ENCODE results near the gene FSCN2.

The FSCN2 gene

DNA sequence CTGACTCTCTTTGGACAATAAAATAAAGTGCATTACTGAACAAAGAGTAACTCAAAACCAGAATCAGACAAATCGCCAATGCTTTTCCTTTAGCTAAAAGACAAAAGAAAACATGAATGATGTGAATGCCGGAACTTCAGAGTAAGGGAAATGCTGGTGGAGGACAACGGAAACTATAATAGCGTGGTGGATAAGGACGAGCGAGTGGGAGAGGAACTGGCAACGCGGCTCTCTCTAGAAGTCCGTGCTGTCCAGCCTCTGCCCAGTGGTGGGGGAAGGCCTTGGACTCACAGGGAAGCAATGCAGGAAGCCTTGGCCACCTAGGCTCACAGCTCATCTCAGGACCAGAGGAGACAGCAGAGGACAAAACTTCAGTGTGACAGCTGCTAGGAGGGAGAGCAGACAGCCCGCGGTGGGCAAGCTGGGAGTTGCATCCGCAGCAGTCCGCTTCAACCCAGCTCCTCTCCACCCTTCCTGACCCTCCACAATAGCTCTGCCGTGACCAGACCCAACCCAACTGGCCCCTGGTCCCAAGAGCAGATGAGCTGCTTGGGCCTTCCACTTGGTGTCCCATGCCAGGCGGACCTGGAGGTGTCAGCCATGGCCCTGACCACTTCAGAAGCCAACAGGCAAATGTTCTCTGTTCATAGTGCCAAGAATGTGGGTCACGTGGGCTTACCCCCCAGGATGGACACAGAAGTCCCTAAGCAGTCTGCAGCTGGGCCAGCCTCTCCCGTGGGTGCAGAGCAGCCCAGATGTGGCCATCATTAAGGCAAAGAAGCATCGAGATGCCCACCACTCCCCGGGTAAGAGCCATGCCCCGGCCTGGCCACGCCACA is 29.3 kb downstream of the FSCN2 start:
- Histone ChIP-seq H4K20me1 (ENCODE audit: insufficient read depth, low read length) (no peaks in the 10 kb centered on the region), H3K79me2 (ENCODE audit: low read length) (no peaks in the 10 kb centered on the region), H3K9ac (ENCODE audit: low read length) (no peak overlapping the region), H3K27me3 (replicated peaks; ENCODE audit: insufficient read depth, low read length) (no peaks in the 10 kb centered on the region), H3K9me2 (replicated peaks; ENCODE audit: insufficient read depth, low read length) (no peaks in the 10 kb centered on the region), H3K4me1 (ENCODE audit: low read length) (peaks cover 10% of the 10 kb centered on the region; the same call in 1 of the 2 replicates), H3K36me3 (replicated peaks; ENCODE audit: insufficient read depth, low read length) (no peaks in the 10 kb centered on the region), H3K9me3 (replicated peaks; ENCODE audit: insufficient read depth, low read length) (no peaks in the 10 kb centered on the region), H3K4me2 (ENCODE audit: low read depth, low read length) (no peak overlapping the region), H3K4me3 (ENCODE audit: low read length) (no peak overlapping the region), H3F3A (ENCODE audit: insufficient read depth, low read length) (peaks cover 20% of the 10 kb centered on the region), H2AFZ (ENCODE audit: low read length) (no peak overlapping the region), H3K27ac (ENCODE audit: low read length) (no peak overlapping the region)
- no peak for DNase-seq
- TF ChIP-seq EZH2phosphoT487 (IDR thresholded peaks at IDR 0.05; ENCODE audit: low read length) = no peak
- no peak for TF ChIP-seq CTCF (IDR thresholded peaks at IDR 0.05; ENCODE audit: low read length)
- no peak for TF ChIP-seq EZH2 (optimal IDR thresholded peaks at IDR 0.05; ENCODE audit: low read depth, low read length)

DNA sequence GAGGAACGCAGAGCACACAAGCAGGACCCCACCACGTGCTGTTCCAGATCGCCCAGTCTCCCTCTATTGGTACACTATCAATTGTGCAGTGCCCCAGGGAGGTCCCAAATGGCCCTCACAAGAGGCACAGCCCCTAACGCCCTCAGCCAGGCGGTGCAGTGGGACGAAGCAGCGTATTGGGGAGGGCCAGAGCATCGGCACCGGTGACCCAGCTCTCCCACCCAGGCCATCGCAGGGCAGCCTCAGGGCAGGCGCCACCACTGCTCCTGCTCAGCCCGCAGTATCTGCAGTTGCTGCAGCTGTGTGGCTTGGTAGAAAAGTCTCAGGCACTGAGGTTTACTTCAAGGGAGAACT is 29.9 kb downstream of the FSCN2 start:
- Histone ChIP-seq H2AFZ (ENCODE audit: low read length) (no peak overlapping the region), H3K9ac (ENCODE audit: low read length) (no peak overlapping the region), H3K36me3 (replicated peaks; ENCODE audit: insufficient read depth, low read length) (no peaks in the 10 kb centered on the region), H3K9me3 (replicated peaks; ENCODE audit: insufficient read depth, low read length) (no peaks in the 10 kb centered on the region), H3K9me2 (replicated peaks; ENCODE audit: insufficient read depth, low read length) (no peaks in the 10 kb centered on the region), H3K4me3 (ENCODE audit: low read length) (no peak overlapping the region), H3K4me1 (ENCODE audit: low read length) (peaks cover 10% of the 10 kb centered on the region; the same call in 1 of the 2 replicates), H4K20me1 (ENCODE audit: insufficient read depth, low read length) (no peaks in the 10 kb centered on the region), H3K27me3 (replicated peaks; ENCODE audit: insufficient read depth, low read length) (no peaks in the 10 kb centered on the region), H3F3A (ENCODE audit: insufficient read depth, low read length) (peaks cover 14% of the 10 kb centered on the region), H3K27ac (ENCODE audit: low read length) (no peak overlapping the region), H3K4me2 (ENCODE audit: low read depth, low read length) (no peak overlapping the region), H3K79me2 (ENCODE audit: low read length) (no peaks in the 10 kb centered on the region)
- no peak for DNase-seq
- TF ChIP-seq CTCF (IDR thresholded peaks at IDR 0.05; ENCODE audit: low read length) (no peak), EZH2 (optimal IDR thresholded peaks at IDR 0.05; ENCODE audit: low read depth, low read length) (no peak), EZH2phosphoT487 (IDR thresholded peaks at IDR 0.05; ENCODE audit: low read length) (no peak)

- Histone ChIP-seq H3K4me3 (ENCODE audit: low read length) (no peak overlapping the region), H4K20me1 (ENCODE audit: insufficient read depth, low read length) (no peaks in the 10 kb centered on the region), H3K27me3 (replicated peaks; ENCODE audit: insufficient read depth, low read length) (no peaks in the 10 kb centered on the region), H3F3A (ENCODE audit: insufficient read depth, low read length) (peaks cover 4% of the 10 kb centered on the region), H3K9me3 (replicated peaks; ENCODE audit: insufficient read depth, low read length) (no peaks in the 10 kb centered on the region), H3K79me2 (ENCODE audit: low read length) (no peaks in the 10 kb centered on the region), H3K9me2 (replicated peaks; ENCODE audit: insufficient read depth, low read length) (no peaks in the 10 kb centered on the region), H3K27ac (ENCODE audit: low read length) (no peak overlapping the region), H3K4me1 (ENCODE audit: low read length) (0 out of 2 replicates have a peak, but pooled peaks cover 3% of the 10 kb centered on the region), H2AFZ (ENCODE audit: low read length) (no peak overlapping the region), H3K36me3 (replicated peaks; ENCODE audit: insufficient read depth, low read length) (no peaks in the 10 kb centered on the region), H3K4me2 (ENCODE audit: low read depth, low read length) (no peak overlapping the region), H3K9ac (ENCODE audit: low read length) (no peak overlapping the region)
- TF ChIP-seq EZH2 (optimal IDR thresholded peaks at IDR 0.05; ENCODE audit: low read depth, low read length) (no peak), CTCF (IDR thresholded peaks at IDR 0.05; ENCODE audit: low read length) (no peak)
- no peak for DNase-seq
Observed at GRCh38 chr17:81558941-81559806, 31.0 kb downstream of the FSCN2 start.

Measured in MM.1S (cell line).